PC-9 (cell line): ENCODE results near the gene PTPRC. TPM values are rescaled to one million over a fixed set of nuclear protein-coding genes. Genes with fewer than 3 reads are reported as not detected.

ENCODE experiments used
- BruUV-seq: library from RNA; stranded (reverse); fragments of 400-500 nt; replicated peaks from 2 replicates; lab custom pipeline; 2021; lab: Mats Ljungman, UMichigan
- CTCF ChIA-PET: fragments of 300-600 bp; sonication (Branson Sonifier 250); formaldehyde crosslinking; loops from one replicate; lab custom pipeline; 2022; ENCODE audit warnings: antibody characterized with exemption; lab: Charles Lee
- POLR2A ChIA-PET: fragments of 300-600 bp; sonication (Branson Sonifier 250); formaldehyde crosslinking; loops from one replicate; lab custom pipeline; 2022; ENCODE audit warnings: antibody characterized with exemption; ENCODE audit not compliant: unreplicated experiment; lab: Charles Lee
- DNase-seq, 2 experiments: peaks; one replicate each; pipeline versions ENCODE4 v3.0.0 to v3.0.0-alpha.2; 2015 to 2022; ENCODE audit warnings: mixed read lengths in 1 of 2
- H2AFZ ChIP-seq: fragments of 200-600 bp; sonication (generic); 2 replicates; pipeline ENCODE4 v1.8.1; 2017; ENCODE audit warnings: antibody characterized with exemption
- H3F3A ChIP-seq: fragments of 200-600 bp; sonication (generic); 2 replicates; pipeline ENCODE4 v1.8.1; 2017; ENCODE audit warnings: antibody characterized with exemption, mild to moderate bottlenecking, low read depth; ENCODE audit not compliant: insufficient read depth
- H3K27ac ChIP-seq: fragments of 200-600 bp; sonication (generic); 2 replicates; pipeline ENCODE4 v1.6.1; 2016; ENCODE audit warnings: mixed run types
- H3K27me3 ChIP-seq: fragments of 200-600 bp; sonication (generic); 2 replicates; pipeline ENCODE4 v1.6.1; 2016; ENCODE audit warnings: low read depth, mixed run types; ENCODE audit not compliant: insufficient read depth
- H3K36me3 ChIP-seq: fragments of 200-600 bp; sonication (generic); 2 replicates; pipeline ENCODE4 v1.6.1; 2016; ENCODE audit warnings: low read depth, mixed run types
- H3K4me1 ChIP-seq: fragments of 200-600 bp; sonication (generic); replicated peaks from 2 replicates; pipeline ENCODE4 v1.6.1; 2016; ENCODE audit warnings: mixed run types; ENCODE audit not compliant: insufficient read depth
- H3K4me2 ChIP-seq: fragments of 200-600 bp; sonication (generic); 2 replicates; pipeline ENCODE4 v1.6.1; 2017; ENCODE audit warnings: mixed run types
- H3K4me3 ChIP-seq: fragments of 200-600 bp; sonication (generic); 2 replicates; pipeline ENCODE4 v1.6.1; 2016; ENCODE audit warnings: mixed run types
- H3K79me2 ChIP-seq: fragments of 200-600 bp; sonication (generic); 2 replicates; pipeline ENCODE4 v1.6.1; 2017; ENCODE audit warnings: low read depth, mixed run types
- H3K9me2 ChIP-seq: fragments of 200-600 bp; sonication (generic); 2 replicates; pipeline ENCODE4 v1.8.1; 2017; ENCODE audit warnings: mild to moderate bottlenecking; ENCODE audit not compliant: insufficient read depth
- H3K9me3 ChIP-seq: fragments of 200-600 bp; sonication (generic); 2 replicates; pipeline ENCODE4 v1.8.1; 2016; ENCODE audit warnings: low read depth; ENCODE audit not compliant: insufficient read depth
- H4K20me1 ChIP-seq: fragments of 200-600 bp; sonication (generic); 2 replicates; pipeline ENCODE4 v1.8.1; 2017; ENCODE audit not compliant: insufficient read depth
- EZH2 ChIP-seq: fragments of 200-600 bp; sonication (generic); IDR thresholded peaks from 2 replicates; pipeline ENCODE4 v1.8.0; 2017; ENCODE audit warnings: antibody characterized with exemption, low read depth
- intact Hi-C: fragments of 100-400 bp; cut with micrococcal nuclease; formaldehyde crosslinking; loops from one replicate; pipeline ENCODE4 v1.10.0; 2022; ENCODE audit not compliant: unreplicated experiment
- total RNA-seq: library from RNA; stranded (reverse); gene quantifications from 2 replicates; pipeline ENCODE4 v1.2.3, GENCODE V29; 2021
- TF ChIP-seq, protein P1 (sequence below): fragments of 200-600 bp; sonication (generic); conservative IDR thresholded peaks from 2 replicates; pipeline ENCODE4 v1.6.1; 2017; ENCODE audit warnings: mixed run types, antibody characterized with exemption, mild to moderate bottlenecking, moderate library complexity

PTPRC gene
- total RNA-seq, 1 experiment from 2014 or later, result 0.79 TPM

DNA sequence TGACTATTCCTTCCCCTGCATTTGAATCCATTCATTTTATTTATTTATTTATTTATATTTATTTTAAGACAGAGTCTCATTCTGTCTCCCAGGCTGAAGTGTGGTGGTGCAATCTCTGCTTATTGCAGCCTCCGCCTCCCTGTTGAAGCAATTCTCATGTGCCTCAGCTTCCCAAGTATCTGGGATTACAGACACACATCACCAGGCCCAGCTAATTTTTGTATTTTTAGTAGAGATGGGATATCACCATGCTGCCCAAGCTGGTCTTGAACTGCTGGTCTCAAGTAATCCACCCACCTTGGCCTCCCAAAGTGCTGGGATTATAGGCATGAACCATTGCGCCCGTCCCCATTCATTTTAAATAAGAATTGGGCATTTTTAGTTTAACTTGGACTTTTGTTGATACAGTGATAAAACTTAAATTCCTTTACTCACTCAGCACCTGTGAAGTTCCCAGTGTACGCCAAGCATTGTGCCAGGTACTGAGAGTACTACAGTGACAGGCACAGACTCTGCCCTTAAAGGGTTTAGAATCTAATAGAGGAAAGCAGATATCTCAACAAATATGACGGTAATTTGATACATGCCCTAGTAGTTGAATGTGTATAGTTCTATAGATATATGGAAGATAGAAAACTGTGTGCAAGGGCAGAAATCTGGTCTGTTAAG is 90.5 kb downstream of the PTPRC start:
- POLR2A ChIA-PET, result no interaction called here
- Histone ChIP-seq H3K4me3 (no peak overlapping the region), H3F3A (no peaks in the 10 kb centered on the region), H3K9me2 (no peaks in the 10 kb centered on the region; the same call in 1 of the 2 replicates), H3K79me2 (no peaks in the 10 kb centered on the region), H3K27me3 (no peaks in the 10 kb centered on the region), H3K4me2 (no peak overlapping the region), H3K27ac (no peak overlapping the region), H3K9me3 (no peaks in the 10 kb centered on the region), H2AFZ (no peak overlapping the region), H4K20me1 (no peaks in the 10 kb centered on the region), H3K36me3 (no peaks in the 10 kb centered on the region), H3K4me1 (no peaks in the 10 kb centered on the region)
- no peak for DNase-seq
- CTCF ChIA-PET, result no interaction called here
- intact Hi-C loops, result no loop called here
- TF ChIP-seq EZH2, result no peak
- TF ChIP-seq, protein P1, sequence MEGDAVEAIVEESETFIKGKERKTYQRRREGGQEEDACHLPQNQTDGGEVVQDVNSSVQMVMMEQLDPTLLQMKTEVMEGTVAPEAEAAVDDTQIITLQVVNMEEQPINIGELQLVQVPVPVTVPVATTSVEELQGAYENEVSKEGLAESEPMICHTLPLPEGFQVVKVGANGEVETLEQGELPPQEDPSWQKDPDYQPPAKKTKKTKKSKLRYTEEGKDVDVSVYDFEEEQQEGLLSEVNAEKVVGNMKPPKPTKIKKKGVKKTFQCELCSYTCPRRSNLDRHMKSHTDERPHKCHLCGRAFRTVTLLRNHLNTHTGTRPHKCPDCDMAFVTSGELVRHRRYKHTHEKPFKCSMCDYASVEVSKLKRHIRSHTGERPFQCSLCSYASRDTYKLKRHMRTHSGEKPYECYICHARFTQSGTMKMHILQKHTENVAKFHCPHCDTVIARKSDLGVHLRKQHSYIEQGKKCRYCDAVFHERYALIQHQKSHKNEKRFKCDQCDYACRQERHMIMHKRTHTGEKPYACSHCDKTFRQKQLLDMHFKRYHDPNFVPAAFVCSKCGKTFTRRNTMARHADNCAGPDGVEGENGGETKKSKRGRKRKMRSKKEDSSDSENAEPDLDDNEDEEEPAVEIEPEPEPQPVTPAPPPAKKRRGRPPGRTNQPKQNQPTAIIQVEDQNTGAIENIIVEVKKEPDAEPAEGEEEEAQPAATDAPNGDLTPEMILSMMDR, result no peak
- no TSS peak for BruUV-seq

- Histone ChIP-seq H3K27me3 (no peaks in the 10 kb centered on the region), H3K27ac (no peak overlapping the region), H3K79me2 (no peaks in the 10 kb centered on the region), H3F3A (no peaks in the 10 kb centered on the region), H3K4me3 (no peak overlapping the region), H3K9me3 (no peaks in the 10 kb centered on the region), H4K20me1 (no peaks in the 10 kb centered on the region), H3K9me2 (no peaks in the 10 kb centered on the region; the same call in 1 of the 2 replicates), H3K4me2 (no peak overlapping the region), H3K36me3 (no peaks in the 10 kb centered on the region), H3K4me1 (no peaks in the 10 kb centered on the region), H2AFZ (no peak overlapping the region)
- CTCF ChIA-PET, result no interaction called here
- POLR2A ChIA-PET, result no interaction called here
- no TSS peak for BruUV-seq
- TF ChIP-seq, protein P1, result no peak
- no peak for TF ChIP-seq EZH2
- intact Hi-C loops, result no loop called here
- DNase-seq, result no peak
Observed at GRCh38 chr1:198730952-198731351, 92.1 kb downstream of the PTPRC start.

DNA sequence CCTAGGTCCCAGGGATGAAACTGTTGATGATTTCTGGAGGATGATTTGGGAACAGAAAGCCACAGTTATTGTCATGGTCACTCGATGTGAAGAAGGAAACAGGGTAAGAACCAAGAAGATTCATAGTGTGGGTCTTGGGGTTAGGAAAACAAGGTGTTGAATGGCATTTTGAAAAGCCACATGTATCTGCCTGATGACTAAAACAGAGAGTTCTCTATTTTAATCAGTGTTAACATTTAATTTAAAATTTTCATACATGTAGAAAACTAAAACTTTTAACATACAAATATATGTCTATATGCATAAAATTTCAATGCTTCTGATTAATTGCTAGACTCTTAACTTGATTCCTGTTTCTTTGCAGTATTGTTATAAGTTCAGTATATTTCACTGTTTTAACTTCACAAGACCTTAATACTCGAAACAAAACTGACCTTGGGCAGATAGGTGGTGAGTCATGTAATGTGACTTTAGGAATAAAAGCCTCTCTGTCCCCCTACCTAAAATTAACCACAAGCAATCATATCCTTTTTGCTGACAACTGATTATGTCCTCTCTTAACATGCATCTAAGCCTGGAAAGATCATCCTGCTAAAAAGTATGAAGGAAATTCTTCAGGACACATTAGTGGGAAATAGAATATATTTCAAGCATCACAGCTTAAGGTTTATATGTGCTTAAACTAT is 95.6 kb downstream of the PTPRC start:
- no peak overlapping the region for H3K4me2 ChIP-seq
- H3K36me3 ChIP-seq, result no peaks in the 10 kb centered on the region
- ChIA-PET POLR2A (no interaction called here), CTCF (no interaction called here)
- no peaks in the 10 kb centered on the region for H3K9me3 ChIP-seq
- no peaks in the 10 kb centered on the region for H4K20me1 ChIP-seq
- no peak overlapping the region for H3K27ac ChIP-seq
- no peak for TF ChIP-seq EZH2
- TF ChIP-seq, protein P1, result no peak
- no peak for DNase-seq
- no peaks in the 10 kb centered on the region for H3K27me3 ChIP-seq
- H3K4me3 ChIP-seq, result no peak overlapping the region
- intact Hi-C loops, result no loop called here
- no TSS peak for BruUV-seq
- H2AFZ ChIP-seq, result no peak overlapping the region; the same call in 1 of the 2 replicates
- no peaks in the 10 kb centered on the region for H3K79me2 ChIP-seq
- H3F3A ChIP-seq, result no peaks in the 10 kb centered on the region
- H3K4me1 ChIP-seq, result no peaks in the 10 kb centered on the region
- H3K9me2 ChIP-seq, result no peaks in the 10 kb centered on the region; the same call in 1 of the 2 replicates
